GM03348 (cell line): Measurements from ENCODE around the gene SCFD2.
A peak's percentile ranks its signal among the peaks of the same experiment; 100 is the strongest.
"Not testable (repeated sequence)": the region's sequence is repeated elsewhere in the genome, so short reads cannot be mapped to it uniquely, and the experiment has no call there.

Experiments used
- DNase-seq: peaks from one replicate; pipeline ENCODE4 v3.0.0; 2012; ENCODE audit warnings: low spot score

Gene SCFD2

DNA sequence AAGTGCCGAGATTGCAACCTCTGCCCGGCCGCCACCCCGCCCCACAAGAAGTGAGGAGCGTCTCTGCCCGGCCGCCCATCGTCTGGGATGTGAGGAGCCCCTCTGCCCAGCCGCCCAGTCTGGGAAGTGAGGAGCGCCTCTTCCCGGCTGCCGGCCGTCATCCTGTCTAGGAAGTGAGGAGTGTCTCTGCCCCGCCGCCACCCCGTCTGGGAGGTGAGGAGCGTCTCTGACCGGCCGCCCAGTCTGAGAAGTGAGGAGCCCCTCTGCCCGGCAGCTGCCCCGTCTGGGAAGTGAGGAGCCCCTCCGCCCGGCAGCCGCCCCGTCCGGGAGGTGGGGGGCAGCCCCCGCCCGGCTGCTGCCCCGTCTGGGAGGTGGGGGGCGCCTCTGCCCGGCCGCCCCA, 226.6 kb downstream of the SCFD2 start:
- not testable (repeated sequence) for DNase-seq

DNA sequence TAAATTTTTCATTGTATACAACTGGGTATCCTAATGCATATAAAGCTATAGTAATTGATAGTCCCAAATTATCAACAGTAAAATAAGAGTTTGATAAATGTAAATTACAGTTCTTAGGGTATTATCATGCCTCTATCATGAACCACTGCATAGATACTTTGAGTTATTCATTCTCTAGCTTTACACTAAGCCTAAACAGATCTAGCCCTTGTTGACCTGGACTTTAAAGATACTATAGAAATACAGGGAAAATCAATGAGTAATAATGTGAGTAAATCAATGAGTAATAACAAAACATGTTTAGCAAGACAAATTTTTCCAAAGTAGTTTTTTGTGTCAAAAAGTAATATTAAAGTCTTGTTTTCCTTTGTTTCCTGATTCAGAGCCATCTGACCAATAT, 228.4 kb downstream of the SCFD2 start:
- DNase-seq, result no peak

DNA sequence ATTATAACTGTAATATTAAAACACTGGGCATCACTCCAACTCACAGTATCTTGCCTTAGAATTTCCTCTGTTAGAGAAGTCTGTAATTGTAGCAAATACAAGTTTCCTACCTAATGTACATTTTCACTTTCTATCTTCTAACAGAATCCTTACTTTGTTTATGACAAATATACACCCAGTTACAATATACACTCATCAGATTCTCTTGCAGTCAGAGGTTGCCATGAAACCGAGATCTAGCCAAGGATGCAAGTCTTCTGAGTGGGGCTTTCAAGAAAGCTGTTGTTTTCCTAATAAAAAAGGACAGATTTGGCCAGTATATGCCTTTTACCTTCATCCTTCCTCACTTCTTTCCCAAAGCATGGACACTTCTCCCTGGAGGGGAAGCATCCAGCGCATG, 228.9 kb downstream of the SCFD2 start:
- DNase-seq, result no peak

DNA sequence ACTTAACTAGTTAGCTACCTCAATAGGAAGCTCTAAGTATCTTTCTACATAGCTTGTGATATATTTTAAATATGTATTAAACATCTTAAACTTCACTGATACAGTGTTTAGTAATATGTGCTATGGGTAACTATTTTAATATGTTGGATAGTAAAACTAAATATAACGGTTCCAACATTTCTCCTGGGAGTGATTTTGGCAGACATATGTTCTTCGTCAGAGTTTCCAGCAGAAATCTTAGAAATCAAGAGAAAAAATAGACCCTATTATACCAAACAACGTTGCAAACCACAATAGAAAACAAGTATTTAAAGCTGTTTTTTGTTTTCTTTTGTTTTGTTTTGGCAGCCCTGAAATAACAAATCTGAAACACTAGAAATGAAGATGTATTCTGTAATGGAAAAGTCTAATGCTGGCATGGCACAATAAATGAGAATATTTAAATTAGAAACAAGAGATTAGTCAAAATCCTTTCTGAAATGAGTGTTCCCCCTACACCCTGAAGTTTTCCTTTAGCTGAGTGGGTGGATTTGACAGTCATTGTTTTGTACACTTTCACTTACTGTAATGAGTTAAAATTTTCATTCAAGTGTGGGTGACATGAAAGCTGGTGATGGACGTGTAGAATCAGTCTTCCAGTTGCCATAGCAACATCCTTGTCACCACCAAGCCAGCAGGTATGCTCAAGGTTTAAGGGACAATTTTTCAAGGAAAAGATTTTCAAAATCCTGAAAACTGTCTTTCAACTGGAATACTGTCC, 233.5 kb downstream of the SCFD2 start:
- DNase-seq, result no peak

DNA sequence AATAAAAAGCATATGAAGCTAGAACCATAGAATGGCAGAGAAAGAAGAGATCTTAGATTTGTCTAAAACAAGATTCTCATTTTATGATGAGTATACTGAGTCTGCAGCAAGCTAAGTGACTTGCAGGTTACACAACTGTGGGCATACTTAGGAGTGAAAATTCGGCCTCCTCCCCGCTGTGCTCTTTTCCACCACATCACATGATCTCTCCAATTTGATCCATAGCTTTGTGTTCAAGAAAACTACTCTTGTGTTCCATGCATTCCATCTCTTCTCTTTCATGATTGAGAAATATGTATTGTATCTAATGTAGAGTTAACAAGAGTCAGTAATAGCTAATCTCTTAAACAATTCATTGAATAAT, 234.3 kb downstream of the SCFD2 start:
- no peak for DNase-seq

DNA sequence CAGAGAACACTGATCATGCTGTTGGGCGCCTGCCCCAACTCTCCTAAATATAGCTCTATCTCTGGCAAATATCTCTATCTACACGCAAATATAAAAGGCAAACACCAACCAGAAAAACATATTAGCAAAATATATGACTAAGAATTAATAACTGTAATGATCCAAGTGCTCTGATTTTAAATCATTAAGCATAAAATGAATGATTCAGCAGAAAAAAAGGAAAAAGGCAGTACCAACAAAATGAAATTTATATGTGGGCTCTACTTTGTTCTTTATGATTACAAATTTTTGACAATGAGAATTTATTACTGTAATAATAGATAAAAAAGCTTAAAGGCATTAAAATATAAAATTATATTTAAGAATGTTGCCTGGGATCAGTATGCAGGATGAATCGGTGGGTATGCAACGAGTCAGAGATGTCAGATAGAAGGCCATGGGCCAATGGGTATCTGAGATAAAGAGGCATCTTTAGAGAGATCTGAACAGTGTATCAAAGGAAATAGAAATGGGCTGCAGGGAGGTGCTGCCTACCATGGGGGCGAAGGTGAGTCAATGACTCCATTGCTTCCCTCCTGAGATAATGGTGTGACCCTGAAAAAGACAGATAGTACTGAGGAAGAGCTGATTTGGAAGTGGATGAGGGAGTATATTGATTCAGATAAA, 234.8 kb downstream of the SCFD2 start:
- DNase-seq, result no peak

DNA sequence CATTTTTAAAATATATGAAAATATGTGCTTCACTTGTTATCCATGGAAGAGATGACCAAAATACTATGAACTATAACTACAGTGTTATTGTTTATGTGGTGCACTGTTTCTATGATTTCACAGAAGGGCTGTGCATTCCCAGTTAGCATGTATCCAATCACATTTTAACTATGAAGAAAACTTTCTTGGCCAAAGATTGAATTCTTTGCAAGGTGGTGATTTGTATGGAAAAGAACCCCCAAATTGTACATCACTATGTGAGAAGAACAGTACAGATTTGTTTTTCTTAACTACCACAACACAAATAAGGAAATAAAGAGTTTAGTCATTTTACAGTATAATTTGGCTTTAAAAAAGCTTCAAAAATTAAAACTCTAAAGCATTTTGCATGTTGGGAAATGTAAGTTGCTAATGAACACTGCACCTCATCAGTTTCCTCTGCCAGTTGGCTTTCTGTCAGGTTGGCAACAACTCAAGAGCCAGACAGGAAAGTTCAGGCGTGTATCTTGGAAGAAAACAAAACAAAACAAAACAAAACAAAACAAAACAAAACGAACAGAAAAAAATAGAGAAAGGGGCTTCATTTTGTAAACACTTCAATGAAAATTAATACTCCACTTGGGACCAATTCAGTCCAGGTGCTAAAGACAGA, 237.0 kb downstream of the SCFD2 start:
- no peak for DNase-seq

DNA sequence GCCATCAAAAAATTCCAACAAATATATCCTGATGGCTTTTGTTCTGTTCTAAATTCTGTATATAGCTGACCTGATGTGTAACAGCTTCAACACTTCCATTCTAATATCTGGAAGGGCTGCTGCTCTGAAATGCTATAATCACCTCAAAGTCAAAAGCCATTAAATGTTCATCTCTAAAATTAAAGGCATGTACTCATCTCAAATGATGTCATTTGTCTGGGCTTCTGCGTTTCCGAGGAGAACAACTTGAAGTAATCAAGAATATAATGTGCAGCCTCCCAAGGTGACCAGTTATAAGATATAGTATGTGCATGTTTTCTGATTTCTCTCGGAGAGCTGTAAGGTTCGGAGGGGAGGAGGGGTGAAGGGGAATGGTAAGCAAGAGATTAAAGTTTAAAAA, 237.6 kb downstream of the SCFD2 start:
- DNase-seq, result no peak

DNA sequence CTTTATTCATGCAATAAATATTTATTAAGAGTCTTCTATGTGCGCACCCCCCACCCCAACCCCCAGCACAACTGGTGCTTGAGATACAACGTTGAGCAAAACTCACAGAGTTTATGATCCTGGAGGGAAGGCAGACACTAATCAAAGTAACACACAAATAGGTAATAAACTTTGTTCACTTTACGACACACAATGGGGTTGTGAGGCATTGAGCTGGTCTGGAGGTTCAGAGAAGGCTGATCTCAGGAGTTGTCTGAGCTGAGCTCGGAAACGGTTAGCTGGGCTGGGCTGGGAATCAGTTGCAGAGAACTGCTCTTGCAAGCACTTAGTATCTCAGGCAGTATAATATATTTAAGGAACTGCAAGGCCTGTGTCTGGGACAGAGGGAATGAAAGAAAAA, 238.5 kb downstream of the SCFD2 start:
- DNase-seq, result no peak

DNA sequence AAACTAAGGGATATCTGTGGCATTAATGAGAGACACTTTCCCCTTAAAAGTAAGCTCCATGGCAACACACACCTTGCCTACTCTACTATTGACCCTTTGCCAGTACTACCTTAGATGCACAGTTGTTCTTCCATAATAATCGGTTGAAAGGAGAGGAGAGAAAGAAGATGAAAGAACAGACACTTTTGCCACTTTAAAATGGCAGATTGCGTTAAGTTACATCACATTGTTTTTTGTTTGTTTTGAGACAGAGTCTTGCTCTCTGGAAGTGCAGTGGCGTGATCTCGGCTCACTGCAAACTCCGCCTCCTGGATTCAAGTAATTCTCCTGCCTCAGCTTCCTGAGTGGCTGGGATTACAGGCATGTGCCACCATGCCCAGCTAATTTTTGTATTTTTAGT, 239.8 kb downstream of the SCFD2 start:
- DNase-seq, result no peak

DNA sequence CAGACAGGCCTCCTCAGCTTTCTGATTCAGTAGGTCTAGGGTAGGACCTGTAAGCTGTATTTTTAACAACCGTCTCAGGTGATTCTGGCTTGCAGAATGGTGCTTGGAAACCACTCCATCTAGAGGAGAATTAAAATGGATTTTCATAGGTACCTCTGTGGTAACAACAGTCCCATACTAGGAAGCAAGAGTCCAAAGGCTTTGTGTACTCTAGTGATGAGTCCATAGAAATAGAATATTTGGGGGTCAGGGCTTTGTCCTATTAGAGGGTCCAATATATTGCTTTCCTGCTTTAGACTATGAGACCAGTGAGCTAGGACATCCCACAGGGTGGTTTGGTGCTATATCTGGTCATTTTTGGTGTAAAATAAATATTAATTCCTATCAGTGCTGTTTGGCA, 242.0 kb downstream of the SCFD2 start:
- DNase-seq, result no peak

DNA sequence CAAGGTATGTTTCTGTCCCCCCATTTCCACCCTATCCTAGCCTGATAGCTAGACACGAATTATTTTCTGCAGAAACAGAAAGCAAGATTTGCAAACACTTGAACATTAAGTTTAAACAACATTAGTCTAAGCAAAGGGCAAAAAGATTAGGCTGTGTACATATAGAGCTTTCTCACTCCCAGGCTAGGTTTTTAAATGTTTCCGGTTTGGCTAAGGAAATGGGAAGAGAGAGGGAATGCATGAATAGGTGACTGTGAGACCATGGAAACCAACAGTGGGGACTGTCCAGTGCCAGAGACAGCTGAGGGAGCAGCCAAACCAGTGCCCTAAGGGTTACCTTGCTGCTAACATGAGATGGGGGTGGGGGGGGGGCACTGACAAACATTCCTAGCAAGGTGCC, 242.7 kb downstream of the SCFD2 start:
- no peak for DNase-seq

DNA sequence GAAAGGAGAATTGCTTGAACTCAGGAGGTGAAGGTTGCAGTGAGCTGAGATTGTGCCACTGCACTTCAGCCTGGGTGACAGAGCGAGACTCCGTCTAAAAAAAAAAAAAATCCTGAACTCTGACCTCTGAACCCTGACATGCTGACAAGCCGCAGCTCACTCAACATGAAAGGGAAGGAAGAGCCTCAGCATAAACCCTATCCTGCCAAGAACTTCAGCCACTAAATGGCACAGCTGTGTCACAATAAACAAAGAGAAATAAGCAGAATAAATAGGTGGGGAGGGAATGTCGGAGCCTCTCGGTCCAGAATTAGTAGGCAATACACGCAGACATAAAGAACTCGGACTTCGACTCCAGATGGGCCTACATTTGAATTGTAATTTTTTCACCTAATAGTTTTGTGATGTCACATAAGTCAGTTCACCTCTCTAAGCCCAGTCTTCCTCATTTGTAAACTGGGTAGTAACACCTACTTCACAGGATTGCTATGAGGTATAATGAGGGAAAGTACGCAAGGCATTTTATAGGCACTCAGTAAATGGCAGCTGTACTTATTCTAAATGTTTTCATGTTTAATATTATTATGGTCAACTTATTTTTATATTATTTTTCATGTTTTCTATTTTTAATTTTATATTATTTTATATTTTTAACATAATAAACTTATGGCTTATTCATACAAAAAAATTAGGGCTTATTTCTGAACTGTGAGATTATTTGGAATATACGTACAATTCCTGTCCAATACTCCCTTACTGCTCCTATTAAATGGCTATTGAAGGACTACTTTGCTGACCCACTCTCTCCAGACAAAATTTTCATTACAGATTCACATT, 243.4 kb downstream of the SCFD2 start:
- no peak for DNase-seq

DNA sequence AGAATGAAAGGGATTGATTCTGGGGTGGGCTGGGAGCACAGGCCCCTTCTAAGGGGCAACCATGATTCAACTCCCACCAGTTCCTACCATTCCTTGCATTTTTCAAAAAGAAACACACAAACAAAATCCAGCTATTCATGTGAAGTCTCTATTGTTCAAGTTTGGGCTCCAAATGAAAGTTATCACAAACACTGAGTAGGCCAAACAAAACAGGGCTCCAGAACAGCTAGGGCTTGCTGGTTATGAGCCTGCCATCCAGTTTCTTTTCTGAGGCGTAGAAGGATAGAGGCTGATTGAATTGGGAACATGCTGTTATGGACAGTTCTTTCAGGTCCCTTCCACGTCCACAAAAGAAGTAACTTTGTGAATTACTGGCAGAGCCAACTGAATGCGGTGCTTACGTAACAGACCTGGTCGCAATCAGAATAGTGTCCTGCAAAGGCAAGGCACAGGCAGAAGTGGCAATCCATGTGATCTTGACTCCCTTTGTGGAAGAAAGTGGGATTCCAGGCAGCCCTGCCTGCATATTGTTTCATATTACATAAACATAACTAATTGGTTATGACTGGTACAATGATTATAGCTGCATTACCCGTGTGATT, 244.5 kb downstream of the SCFD2 start:
- no peak for DNase-seq

DNA sequence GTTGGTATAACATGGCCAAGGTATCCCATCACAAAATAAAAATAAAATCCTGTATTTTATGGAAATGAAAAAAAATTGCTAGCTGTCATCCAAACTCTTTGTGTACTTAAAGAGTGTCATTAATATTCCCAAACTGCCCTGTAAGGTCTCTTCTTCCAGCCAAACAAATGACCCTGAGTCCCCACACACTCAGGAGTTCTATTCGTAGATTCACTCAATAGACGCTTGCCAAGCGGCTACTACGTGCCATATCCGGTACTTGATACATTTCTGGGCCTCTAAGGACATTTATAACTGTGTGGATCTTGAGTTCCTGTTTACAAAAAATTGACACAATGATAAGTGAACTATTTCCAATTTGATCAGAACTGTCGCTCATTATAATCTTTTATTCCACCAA, 245.1 kb downstream of the SCFD2 start:
- DNase-seq, result no peak

DNA sequence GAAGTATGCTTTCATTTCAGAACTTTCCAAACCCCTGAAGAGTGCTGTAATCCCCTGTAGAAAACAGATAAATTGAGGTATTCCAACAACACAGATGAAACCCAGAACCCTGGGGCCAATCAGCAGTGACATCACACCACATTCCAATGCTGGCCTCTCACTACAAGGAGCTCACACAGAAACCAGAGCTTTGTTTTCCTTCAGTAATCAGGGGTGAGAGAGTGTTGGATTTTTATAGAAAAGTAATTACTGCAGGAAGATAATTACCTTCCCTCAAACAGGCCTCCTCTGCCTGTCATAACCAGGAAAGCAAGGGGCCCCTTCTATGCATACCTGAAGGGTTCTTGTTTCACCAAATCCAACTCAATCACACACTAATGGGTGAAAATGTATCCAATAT, 246.2 kb downstream of the SCFD2 start:
- DNase-seq, result peak; percentile 75

DNA sequence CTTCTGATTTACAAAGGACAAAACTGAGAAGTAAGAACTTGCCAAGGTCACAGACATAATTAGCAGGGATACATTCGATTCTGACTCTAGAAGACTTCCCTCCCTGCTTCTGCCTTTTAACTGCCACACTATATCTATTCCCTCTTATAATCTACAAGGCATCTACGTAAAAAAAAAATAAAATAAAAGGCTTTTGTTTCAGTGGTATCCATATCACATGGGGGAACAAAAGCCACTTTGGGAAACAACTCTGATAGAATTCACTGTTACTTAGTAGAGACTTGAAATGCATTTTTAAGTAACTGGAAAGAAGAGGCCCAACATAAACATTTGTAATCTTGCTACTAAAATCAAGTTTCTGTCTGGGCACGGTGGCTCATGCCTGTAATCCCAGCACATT, 247.2 kb downstream of the SCFD2 start:
- no peak for DNase-seq

DNA sequence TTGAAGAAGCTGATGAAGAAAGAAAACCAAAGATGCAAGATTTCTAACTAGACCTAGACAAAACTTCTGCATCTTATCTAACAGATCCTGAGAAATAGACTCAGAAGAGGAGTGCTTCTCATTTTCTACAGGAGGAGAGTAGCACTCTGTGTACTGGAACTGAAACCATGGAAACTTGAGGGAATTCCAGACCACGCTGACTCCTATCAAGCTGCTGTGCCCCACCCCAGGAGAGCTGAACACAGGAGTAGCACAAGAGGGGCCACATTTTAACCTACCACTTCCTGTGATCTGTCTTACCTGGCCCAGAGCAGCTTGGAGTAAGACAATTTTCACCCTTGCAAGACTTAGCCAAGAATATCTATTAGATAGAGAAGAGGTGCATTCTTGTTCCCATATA, 248.9 kb downstream of the SCFD2 start:
- DNase-seq, result no peak

DNA sequence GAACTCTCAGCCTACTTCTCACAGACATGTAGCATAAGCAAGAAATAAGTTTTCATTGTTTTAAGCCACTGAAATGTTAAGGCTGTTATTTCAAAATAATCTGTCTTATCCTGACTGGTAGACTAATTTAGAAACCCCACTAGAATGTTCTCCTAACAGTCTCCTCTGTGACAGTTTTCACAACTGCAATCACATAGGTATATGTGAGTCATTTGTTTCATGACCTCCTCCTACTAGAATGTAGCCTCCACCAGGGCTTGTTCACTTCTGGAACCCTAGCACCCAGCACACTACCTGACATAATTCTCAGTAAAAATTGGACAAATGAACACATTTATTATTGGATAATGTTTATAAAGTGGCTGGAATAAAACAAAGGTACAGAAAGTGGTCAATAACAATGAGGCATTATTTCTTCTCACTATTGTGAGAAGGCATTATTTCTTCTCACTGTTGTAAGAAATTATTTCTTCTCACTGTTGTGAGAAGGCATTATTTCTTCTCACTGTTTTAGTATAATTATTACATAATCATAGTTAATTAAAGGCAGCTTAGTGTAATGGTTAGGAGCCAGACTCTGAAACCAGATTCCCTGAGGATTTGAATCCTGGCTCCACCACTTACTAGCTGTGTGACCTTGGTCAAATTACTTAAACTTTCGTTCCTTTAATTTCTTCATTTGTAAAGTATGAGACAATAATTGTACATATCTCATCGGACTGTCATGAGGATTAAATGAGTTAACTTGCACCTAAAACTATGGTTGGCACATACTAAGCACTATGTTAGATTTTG, 252.2 kb downstream of the SCFD2 start:
- DNase-seq, result no peak

DNA sequence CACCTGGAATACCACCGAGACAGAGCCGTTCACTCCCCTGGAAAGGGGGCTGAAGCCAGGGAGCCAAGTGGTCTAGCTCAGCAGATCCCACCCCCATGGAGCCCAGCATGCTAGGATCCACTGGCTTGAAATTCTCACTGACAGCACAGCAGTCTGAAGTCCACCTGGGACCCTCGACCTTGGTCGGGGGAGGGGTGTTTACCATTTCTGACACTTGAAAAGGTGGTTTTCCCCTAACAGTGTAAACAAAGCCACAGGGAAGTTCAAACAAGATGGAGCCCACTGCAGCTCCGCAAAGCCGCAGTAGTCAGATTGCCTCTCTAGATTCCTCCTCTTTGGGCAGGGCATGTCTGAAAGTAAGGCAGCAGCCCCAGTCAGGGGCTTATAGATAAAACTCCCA, 260.5 kb downstream of the SCFD2 start:
- DNase-seq, result no peak

DNA sequence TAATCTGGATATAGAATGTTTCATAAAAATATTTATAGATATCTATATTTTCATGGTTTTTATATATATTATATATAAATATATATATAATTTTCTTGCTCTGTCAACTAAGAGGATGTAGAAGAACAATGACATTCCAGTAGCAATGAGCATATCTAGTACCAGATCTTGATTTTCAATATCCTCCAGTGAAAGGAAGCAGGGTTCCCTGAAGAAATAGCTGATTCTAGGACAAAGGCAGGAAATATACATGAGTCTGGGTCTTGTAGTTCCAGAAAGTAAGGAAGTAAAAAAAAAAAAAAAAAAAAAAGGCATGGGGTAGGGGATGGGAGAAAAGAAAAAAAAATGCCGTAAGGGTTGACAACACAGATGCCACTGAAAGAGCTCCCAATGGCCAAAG, 262.4 kb downstream of the SCFD2 start:
- no peak for DNase-seq
